Ishikawa (cell line): ENCODE measurements around the gene DHRSX.

ENCODE experiments used
- CEBPB ChIP-seq: IDR thresholded peaks from 2 replicates; pipeline ENCODE4 v1.6.1; 2012
- CREB1 ChIP-seq: IDR thresholded peaks from 2 replicates; pipeline ENCODE4 v1.6.1; 2012; ENCODE audit warnings: low read depth
- EGR1 ChIP-seq: IDR thresholded peaks from 2 replicates; pipeline ENCODE4 v1.6.1; 2012
- EP300 ChIP-seq: IDR thresholded peaks from 2 replicates; pipeline ENCODE4 v1.6.1; 2012; ENCODE audit warnings: borderline replicate concordance
- FOXM1 ChIP-seq: IDR thresholded peaks from 2 replicates; pipeline ENCODE4 v1.6.1; 2012; ENCODE audit warnings: low read depth, borderline replicate concordance
- NFIC ChIP-seq: IDR thresholded peaks from 2 replicates; pipeline ENCODE4 v1.6.1; 2012
- RAD21 ChIP-seq: IDR thresholded peaks from 2 replicates; pipeline ENCODE4 v1.6.1; 2012; ENCODE audit warnings: low read depth
- TAF1 ChIP-seq: IDR thresholded peaks from 2 replicates; pipeline ENCODE4 v1.6.1; 2012; ENCODE audit warnings: low read depth, mild to moderate bottlenecking
- TCF12 ChIP-seq: IDR thresholded peaks from 2 replicates; pipeline ENCODE4 v1.6.1; 2012; ENCODE audit warnings: low read depth
- TEAD4 ChIP-seq: IDR thresholded peaks from 2 replicates; pipeline ENCODE4 v1.6.1; 2012
- YY1 ChIP-seq: IDR thresholded peaks from 2 replicates; pipeline ENCODE4 v1.6.1; 2012; ENCODE audit warnings: low read depth
- ZBTB7A ChIP-seq: IDR thresholded peaks from 2 replicates; pipeline ENCODE4 v1.6.1; 2012; ENCODE audit warnings: low read depth
- TF ChIP-seq, protein P1 (sequence below): IDR thresholded peaks from 2 replicates; pipeline ENCODE4 v1.6.1; 2012; ENCODE audit warnings: low read depth, mild to moderate bottlenecking
- TF ChIP-seq, protein P2 (sequence below): IDR thresholded peaks from 2 replicates; pipeline ENCODE4 v1.6.1; 2012
- TF ChIP-seq, protein P3 (sequence below): IDR thresholded peaks from 2 replicates; pipeline ENCODE4 v1.6.1; 2012

The DHRSX gene

GRCh38 chrX:2316534-2316933, 184.2 kb downstream of the DHRSX start:
- TF ChIP-seq, protein P1, sequence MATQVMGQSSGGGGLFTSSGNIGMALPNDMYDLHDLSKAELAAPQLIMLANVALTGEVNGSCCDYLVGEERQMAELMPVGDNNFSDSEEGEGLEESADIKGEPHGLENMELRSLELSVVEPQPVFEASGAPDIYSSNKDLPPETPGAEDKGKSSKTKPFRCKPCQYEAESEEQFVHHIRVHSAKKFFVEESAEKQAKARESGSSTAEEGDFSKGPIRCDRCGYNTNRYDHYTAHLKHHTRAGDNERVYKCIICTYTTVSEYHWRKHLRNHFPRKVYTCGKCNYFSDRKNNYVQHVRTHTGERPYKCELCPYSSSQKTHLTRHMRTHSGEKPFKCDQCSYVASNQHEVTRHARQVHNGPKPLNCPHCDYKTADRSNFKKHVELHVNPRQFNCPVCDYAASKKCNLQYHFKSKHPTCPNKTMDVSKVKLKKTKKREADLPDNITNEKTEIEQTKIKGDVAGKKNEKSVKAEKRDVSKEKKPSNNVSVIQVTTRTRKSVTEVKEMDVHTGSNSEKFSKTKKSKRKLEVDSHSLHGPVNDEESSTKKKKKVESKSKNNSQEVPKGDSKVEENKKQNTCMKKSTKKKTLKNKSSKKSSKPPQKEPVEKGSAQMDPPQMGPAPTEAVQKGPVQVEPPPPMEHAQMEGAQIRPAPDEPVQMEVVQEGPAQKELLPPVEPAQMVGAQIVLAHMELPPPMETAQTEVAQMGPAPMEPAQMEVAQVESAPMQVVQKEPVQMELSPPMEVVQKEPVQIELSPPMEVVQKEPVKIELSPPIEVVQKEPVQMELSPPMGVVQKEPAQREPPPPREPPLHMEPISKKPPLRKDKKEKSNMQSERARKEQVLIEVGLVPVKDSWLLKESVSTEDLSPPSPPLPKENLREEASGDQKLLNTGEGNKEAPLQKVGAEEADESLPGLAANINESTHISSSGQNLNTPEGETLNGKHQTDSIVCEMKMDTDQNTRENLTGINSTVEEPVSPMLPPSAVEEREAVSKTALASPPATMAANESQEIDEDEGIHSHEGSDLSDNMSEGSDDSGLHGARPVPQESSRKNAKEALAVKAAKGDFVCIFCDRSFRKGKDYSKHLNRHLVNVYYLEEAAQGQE = no peak
- TF ChIP-seq NFIC = no peak
- TF ChIP-seq EP300 = no peak
- no peak for TF ChIP-seq YY1
- no peak for TF ChIP-seq TCF12
- no peak for TF ChIP-seq EGR1
- TF ChIP-seq, protein P2, sequence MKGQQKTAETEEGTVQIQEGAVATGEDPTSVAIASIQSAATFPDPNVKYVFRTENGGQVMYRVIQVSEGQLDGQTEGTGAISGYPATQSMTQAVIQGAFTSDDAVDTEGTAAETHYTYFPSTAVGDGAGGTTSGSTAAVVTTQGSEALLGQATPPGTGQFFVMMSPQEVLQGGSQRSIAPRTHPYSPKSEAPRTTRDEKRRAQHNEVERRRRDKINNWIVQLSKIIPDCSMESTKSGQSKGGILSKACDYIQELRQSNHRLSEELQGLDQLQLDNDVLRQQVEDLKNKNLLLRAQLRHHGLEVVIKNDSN = no peak
- no peak for TF ChIP-seq CREB1
- no peak for TF ChIP-seq TEAD4
- no peak for TF ChIP-seq CEBPB
- TF ChIP-seq, protein P3, sequence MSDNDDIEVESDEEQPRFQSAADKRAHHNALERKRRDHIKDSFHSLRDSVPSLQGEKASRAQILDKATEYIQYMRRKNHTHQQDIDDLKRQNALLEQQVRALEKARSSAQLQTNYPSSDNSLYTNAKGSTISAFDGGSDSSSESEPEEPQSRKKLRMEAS = no peak
- TF ChIP-seq RAD21 = no peak
- TF ChIP-seq TAF1 = no peak
- no peak for TF ChIP-seq FOXM1
- no peak for TF ChIP-seq ZBTB7A

DNA sequence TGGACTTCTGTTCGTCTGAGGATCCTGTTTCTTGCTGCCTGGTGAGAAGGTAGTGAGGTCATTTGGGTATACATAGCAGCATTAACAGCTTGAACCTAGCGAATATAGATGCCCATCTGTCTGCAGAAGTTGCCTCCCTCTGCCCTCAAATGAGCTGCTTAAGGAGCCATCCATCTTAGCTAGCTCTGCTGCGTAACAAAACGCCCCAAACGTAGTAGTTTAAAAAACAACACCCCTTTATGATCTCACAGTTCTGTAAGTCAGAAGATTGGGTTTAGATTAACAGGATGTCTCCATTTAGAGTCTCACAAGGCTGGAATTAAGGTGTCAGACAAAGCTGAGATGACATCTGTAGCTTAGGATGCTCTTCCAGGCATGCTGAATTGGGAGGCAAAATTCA, 185.3 kb downstream of the DHRSX start:
- TF ChIP-seq CREB1 = no peak
- TF ChIP-seq, protein P1 = no peak
- no peak for TF ChIP-seq ZBTB7A
- TF ChIP-seq FOXM1 = no peak
- TF ChIP-seq YY1 = no peak
- TF ChIP-seq EGR1 = no peak
- no peak for TF ChIP-seq CEBPB
- no peak for TF ChIP-seq NFIC
- no peak for TF ChIP-seq TEAD4
- no peak for TF ChIP-seq EP300
- TF ChIP-seq TAF1 = no peak
- TF ChIP-seq TCF12 = no peak
- TF ChIP-seq, protein P2 = no peak
- TF ChIP-seq, protein P3 = no peak
- no peak for TF ChIP-seq RAD21

GRCh38 chrX:2314831-2315365, 185.9 kb downstream of the DHRSX start:
- TF ChIP-seq, protein P1 = no peak
- no peak for TF ChIP-seq FOXM1
- TF ChIP-seq, protein P2 = no peak

DNA sequence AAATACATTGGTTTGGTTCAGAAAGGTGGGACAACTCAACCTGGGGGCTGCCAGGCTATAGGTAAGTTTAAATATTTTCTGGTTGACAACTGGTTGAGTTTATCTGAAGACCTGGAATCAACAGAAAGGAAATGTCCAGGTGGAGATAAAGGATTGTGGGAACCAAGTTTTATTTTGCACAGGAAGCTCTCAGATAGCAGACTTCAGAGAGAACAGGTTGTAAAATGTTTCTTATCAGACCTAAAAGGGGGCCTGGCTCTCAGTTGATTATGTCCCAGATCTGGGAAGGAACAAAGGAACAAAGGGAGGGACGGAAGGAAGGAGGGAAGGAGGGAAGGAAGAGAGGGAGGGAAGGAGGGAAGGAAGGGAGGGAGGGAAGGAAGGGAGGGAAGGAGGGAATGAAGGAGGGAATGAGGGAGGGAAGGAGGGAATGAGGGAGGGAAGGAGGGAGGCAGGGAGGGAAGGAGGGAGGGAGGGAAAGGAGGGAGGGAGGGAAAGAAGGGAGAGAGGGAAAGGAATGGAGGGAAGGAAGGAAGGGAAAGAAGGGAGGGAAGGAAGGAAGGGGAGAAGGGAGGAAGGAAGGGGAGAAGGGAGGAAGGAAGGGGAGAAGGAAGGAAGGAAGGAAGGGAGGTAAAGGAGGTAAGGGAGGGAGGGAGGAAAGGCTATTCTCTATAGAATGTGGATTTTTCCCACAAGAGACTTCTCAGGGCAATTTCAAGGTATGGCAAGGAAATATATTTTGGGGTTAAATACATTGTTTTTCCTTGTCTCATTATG, 186.7 kb downstream of the DHRSX start:
- TF ChIP-seq TCF12 = no peak
- TF ChIP-seq CEBPB = no peak
- no peak for TF ChIP-seq CREB1
- no peak for TF ChIP-seq TAF1
- no peak for TF ChIP-seq YY1
- TF ChIP-seq, protein P2 = no peak
- TF ChIP-seq, protein P3 = no peak
- TF ChIP-seq EGR1 = no peak
- TF ChIP-seq FOXM1 = no peak
- no peak for TF ChIP-seq RAD21
- no peak for TF ChIP-seq TEAD4
- no peak for TF ChIP-seq NFIC
- no peak for TF ChIP-seq EP300
- no peak for TF ChIP-seq ZBTB7A
- TF ChIP-seq, protein P1 = no peak
